Testis (tissue), 3 donors: Measurements from ENCODE around the gene EIF4G1. TPM values are rescaled to one million over a fixed set of nuclear protein-coding genes. Genes with fewer than 3 reads are reported as not detected.

ENCODE experiments used
- DNase-seq: peaks from one replicate; pipeline ENCODE4 v3.0.0-alpha.2; 2019
- H3K27ac ChIP-seq, 2 donors: fragments of 200-600 bp; sonication (generic); one replicate each; pipeline ENCODE4 v1.5.1; 2019
- H3K27me3 ChIP-seq: fragments of 200-600 bp; sonication (generic); one replicate; pipeline ENCODE4 v1.5.1; 2019
- H3K36me3 ChIP-seq: fragments of 200-600 bp; sonication (generic); one replicate; pipeline ENCODE4 v1.5.1; 2017; ENCODE audit warnings: low read depth; ENCODE audit errors: missing control alignments
- H3K4me1 ChIP-seq: fragments of 200-600 bp; sonication (generic); one replicate; pipeline ENCODE4 v1.5.1; 2019
- H3K4me3 ChIP-seq, 2 donors: fragments of 200-600 bp; sonication (generic); one replicate each; pipeline ENCODE4 v1.5.1; 2017 to 2019
- H3K9me3 ChIP-seq: fragments of 200-600 bp; sonication (generic); one replicate; pipeline ENCODE4 v1.5.1; 2017
- POLR2A ChIP-seq: fragments of 450-650 bp; IDR thresholded peaks from one replicate; pipeline ENCODE4 v1.6.1; 2017; ENCODE audit warnings: antibody characterized with exemption, mild to moderate bottlenecking, moderate library complexity
- WGBS, 2 donors: methylation state at CpG; one replicate each; pipeline ENCODE4 v1.1.5; 2018; 5-methylcytosine and 5-hydroxymethylcytosine counted together
- intact Hi-C: fragments of 100-400 bp; cut with DNase I; formaldehyde crosslinking; loops from one replicate; pipeline ENCODE4 v1.15.1; 2023; ENCODE audit warnings: low total_unique reads
- polyA plus RNA-seq: library from polyadenylated mRNA; stranded (reverse); fragments of 350-450 nt; fragmentation: Illumina TruSeq; extraction: RNeasy Lipid Tissue Mini Kit (QIAGEN cat#74804); gene quantifications from one replicate; pipeline ENCODE4 v1.2.3, GENCODE V29; 2014; ENCODE audit warnings: low read depth, low replicate concordance; ENCODE audit not compliant: insufficient read depth
- total RNA-seq, 2 donors: library from RNA; depleted of rRNA; stranded (reverse); fragments of >200 nt; gene quantifications; one replicate each; pipeline ENCODE4 v1.2.3, GENCODE V29; 2016
- TF ChIP-seq, protein P1 (sequence below), 3 experiments: fragments of 450-650 bp in 2 of 3; fragments of 200-600 bp in 1 of 3; sonication (generic) in 1 of 3; IDR thresholded peaks; one replicate each; pipeline ENCODE4 v1.5.1; 2016 to 2019; ENCODE audit warnings: antibody characterized with exemption in 3 of 3, mild to moderate bottlenecking in 2 of 3, moderate library complexity in 1 of 3

EIF4G1 gene
- total and polyA plus RNA-seq, 3 donors from 2014 or later: 255 to 295 (median 295) TPM

DNA sequence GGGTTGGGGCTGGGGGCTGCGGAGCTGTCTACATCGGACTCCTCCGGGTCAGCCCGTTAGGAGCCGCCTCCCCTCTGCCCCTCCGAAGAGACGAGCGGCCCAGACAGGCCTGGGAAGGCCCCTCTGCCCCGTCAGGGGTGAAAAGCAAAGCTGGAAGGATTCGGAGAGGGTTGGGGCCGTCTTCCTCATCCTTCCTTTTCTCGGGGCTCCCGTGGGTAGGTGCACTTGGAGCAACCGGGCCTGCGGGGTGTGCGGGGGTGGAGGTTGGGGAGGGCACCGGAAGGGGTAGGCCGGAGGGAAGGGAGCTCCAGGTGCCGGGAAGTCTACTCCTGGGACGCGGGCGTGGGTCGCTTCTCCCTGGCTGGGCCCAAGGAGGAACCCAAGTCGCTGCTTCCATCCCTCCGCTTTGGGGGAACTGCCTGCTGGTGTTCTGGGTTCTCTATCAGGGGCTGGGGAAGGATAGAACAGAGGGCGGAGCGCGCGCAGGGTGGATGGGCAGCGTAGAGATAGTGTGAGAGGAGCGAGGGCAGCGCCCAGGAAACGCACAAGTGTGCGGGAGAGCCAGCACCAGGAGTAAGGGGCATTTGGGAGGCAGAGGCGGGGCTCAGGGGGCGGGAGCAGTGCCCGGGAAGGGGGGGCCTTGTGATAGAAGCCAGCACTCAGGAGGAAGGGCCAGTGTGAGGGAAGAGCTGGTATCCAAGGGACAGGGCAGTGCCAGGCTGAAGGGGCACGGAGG is 47.7 kb downstream of the EIF4G1 start:
- 0 to 1% methylated on average over 28 to 38 of the region's 38 CpGs for whole genome bisulfite sequencing, 2 donors
- intact Hi-C loops: loop anchor here (10.0 kb wide), 1 partner anchor 47 kb away; the partner anchor contains the start of gene EIF4G1
- peak overlapping the region; percentile 96 to 98 for H3K27ac ChIP-seq
- H3K36me3 ChIP-seq: no peaks in the 10 kb centered on the region
- no peak for TF ChIP-seq POLR2A
- TF ChIP-seq, protein P1, sequence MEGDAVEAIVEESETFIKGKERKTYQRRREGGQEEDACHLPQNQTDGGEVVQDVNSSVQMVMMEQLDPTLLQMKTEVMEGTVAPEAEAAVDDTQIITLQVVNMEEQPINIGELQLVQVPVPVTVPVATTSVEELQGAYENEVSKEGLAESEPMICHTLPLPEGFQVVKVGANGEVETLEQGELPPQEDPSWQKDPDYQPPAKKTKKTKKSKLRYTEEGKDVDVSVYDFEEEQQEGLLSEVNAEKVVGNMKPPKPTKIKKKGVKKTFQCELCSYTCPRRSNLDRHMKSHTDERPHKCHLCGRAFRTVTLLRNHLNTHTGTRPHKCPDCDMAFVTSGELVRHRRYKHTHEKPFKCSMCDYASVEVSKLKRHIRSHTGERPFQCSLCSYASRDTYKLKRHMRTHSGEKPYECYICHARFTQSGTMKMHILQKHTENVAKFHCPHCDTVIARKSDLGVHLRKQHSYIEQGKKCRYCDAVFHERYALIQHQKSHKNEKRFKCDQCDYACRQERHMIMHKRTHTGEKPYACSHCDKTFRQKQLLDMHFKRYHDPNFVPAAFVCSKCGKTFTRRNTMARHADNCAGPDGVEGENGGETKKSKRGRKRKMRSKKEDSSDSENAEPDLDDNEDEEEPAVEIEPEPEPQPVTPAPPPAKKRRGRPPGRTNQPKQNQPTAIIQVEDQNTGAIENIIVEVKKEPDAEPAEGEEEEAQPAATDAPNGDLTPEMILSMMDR (IDR thresholded peaks at IDR 0.05): peak in 1 of 3 experiments; percentile 5
- peak; percentile 86 for DNase-seq
- no peaks in the 10 kb centered on the region for H3K9me3 ChIP-seq
- H3K4me3 ChIP-seq: peak overlapping the region; percentile 85 to 86
- peaks cover 45% of the 10 kb centered on the region for H3K4me1 ChIP-seq
- H3K27me3 ChIP-seq: no peaks in the 10 kb centered on the region

DNA sequence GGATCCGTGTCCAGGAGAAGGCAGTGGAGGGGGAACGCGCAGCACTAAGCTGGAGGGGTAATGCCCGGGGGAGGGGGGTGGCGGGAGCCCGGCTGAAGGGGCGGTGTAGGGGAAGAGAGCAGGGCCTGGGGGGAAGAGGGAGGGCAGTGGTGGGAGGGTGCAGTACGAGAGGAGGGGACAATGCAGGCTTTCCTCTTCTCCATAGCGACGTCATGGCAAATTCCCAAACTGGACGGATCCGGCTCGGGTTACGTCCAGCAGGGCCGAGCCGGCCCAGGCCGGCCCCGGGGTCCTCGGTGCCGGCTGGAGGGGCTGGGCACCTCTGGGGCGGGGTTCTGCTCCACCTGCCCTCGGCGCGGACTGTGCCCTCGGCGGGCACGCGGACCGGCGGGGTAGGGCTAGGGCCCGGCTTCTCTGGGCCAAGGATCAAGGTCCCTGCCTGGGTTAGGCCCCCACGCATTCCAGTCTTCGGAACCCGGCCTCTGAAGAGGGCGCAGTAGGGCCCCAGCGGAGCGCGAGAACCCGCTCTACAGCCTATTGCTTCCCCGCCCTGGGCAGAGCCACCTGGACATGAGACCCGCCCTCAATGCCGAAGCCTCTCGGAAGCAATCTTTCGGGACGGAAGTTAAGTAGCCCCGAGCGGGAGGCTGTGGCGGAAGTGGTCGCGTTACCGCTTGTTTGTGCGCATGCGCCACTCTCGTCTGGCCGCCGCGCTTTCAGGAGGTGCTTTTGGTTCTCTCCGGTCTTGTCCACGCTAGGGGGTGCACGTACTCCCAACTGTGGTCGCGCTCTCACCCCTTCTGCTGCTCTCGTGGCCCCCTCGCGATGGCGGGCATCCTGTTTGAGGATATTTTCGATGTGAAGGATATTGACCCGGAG is 48.5 kb downstream of the EIF4G1 start:
- Histone ChIP-seq H3K9me3 (no peaks in the 10 kb centered on the region), H3K36me3 (no peaks in the 10 kb centered on the region), H3K4me1 (peaks cover 39% of the 10 kb centered on the region), H3K27ac (peak overlapping the region; percentile 96 to 98), H3K27me3 (no peaks in the 10 kb centered on the region), H3K4me3 (peak overlapping the region; percentile 85 to 86)
- peak; percentile 67 for TF ChIP-seq POLR2A
- TF ChIP-seq, protein P1 (IDR thresholded peaks at IDR 0.05): peak; percentile 37 to 55 (median 48)
- WGBS, 2 donors: 0 to 1% methylated on average over 32 to 60 of the region's 68 CpGs
- intact Hi-C loops: loop anchor here (10.0 kb wide), 1 partner anchor 48 kb away; the partner anchor contains the start of gene EIF4G1
- DNase-seq: peak; percentile 96

DNA sequence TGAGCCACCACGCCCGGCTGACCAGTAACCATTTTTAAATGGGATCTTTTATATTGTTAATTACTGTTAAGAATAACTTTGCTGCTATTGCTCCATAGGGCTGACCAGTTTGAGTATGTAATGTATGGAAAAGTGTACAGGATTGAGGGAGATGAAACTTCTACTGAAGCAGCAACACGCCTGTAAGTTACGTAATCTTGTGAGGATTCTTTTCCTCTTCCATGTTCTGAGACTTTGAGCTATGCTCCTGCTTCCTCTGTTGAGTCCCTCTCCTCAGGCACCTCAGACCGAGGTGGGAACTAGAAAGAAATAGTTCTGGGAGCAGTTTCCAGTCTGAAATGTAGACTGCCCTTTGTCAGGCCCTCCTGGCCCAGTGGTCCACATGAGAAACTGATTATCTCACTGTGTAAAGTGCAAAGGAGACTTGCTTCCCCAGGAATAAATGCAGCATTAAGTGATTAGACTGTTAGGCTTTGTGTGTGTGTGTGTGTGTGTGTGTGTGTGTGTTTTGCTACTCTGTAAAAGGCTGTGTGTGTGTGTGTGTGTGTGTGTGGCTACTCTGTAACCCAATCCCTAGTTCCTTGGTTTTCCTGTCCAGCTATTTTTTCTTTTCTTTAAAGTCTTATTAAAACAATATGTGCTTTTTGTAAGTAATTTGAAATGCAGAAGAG is 52.3 kb downstream of the EIF4G1 start:
- Histone ChIP-seq H3K36me3 (no peaks in the 10 kb centered on the region), H3K27me3 (no peaks in the 10 kb centered on the region), H3K4me1 (peaks cover 15% of the 10 kb centered on the region), H3K9me3 (no peaks in the 10 kb centered on the region), H3K4me3 (no peak overlapping the region), H3K27ac (no peak overlapping the region)
- no peak for DNase-seq
- WGBS, 2 donors: 86 to 87% methylated on average over 5 of the region's 5 CpGs
- TF ChIP-seq POLR2A: no peak
- TF ChIP-seq, protein P1 (IDR thresholded peaks at IDR 0.05): no peak
- intact Hi-C loops: loop anchor here (10.0 kb wide), 1 partner anchor 52 kb away; the partner anchor contains the start of gene EIF4G1

GRCh38 chr3:184368116-184368515 is 53.7 kb downstream of the EIF4G1 start:
- Histone ChIP-seq H3K27me3 (no peaks in the 10 kb centered on the region), H3K36me3 (no peaks in the 10 kb centered on the region), H3K27ac (no peak overlapping the region), H3K4me3 (no peak overlapping the region), H3K4me1 (peaks cover 18% of the 10 kb centered on the region), H3K9me3 (no peaks in the 10 kb centered on the region)
- 72 to 81% methylated on average over 8 to 9 of the region's 9 CpGs for WGBS, 2 donors
- intact Hi-C loops: loop anchor here (10.0 kb wide), 1 partner anchor 53 kb away; the partner anchor contains the start of gene EIF4G1
- TF ChIP-seq, protein P1 (IDR thresholded peaks at IDR 0.05): no peak
- no peak for TF ChIP-seq POLR2A
- DNase-seq: no peak
